Lower leg skin (tissue), 3 donors: ENCODE results near the gene MRPL10.

Source experiments
- POLR2A ChIP-seq, 2 donors: fragments of 450-650 bp; IDR thresholded peaks; one replicate each; pipeline ENCODE4 v1.6.1; 2016 to 2017; ENCODE audit warnings: antibody characterized with exemption in 2 of 2, mild to moderate bottlenecking in 1 of 2, moderate library complexity in 1 of 2
- TF ChIP-seq, protein P1 (sequence below), 3 donors: fragments of 450-650 bp; IDR thresholded peaks; one replicate each; pipeline ENCODE4 v1.5.1; 2016; ENCODE audit warnings: antibody characterized with exemption in 3 of 3, mild to moderate bottlenecking in 3 of 3, moderate library complexity in 2 of 3

DNA sequence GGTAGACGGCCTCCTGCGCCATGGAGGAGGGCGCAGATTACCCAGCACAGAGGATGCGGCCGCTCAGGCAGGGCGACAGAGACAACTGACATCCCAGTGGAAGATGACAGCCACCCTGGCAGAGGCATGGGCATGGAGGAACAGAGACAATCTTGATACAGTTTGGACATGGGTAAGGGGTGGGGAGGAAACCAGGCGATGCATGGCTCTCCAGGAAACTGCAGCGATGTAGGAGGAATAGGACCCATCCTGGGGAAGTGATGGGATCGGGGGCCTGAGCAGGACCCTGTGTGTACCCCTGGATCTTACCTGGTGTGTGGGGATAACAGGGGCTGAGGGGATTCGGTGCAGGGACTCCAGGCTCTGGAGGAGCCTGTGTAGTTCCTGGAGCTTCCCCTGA, 14.4 kb downstream of the MRPL10 start:
- TF ChIP-seq, protein P1, sequence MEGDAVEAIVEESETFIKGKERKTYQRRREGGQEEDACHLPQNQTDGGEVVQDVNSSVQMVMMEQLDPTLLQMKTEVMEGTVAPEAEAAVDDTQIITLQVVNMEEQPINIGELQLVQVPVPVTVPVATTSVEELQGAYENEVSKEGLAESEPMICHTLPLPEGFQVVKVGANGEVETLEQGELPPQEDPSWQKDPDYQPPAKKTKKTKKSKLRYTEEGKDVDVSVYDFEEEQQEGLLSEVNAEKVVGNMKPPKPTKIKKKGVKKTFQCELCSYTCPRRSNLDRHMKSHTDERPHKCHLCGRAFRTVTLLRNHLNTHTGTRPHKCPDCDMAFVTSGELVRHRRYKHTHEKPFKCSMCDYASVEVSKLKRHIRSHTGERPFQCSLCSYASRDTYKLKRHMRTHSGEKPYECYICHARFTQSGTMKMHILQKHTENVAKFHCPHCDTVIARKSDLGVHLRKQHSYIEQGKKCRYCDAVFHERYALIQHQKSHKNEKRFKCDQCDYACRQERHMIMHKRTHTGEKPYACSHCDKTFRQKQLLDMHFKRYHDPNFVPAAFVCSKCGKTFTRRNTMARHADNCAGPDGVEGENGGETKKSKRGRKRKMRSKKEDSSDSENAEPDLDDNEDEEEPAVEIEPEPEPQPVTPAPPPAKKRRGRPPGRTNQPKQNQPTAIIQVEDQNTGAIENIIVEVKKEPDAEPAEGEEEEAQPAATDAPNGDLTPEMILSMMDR (IDR thresholded peaks at IDR 0.05), result no peak
- no peak for TF ChIP-seq POLR2A (IDR thresholded peaks at IDR 0.05)
